PC-9 (cell line): ENCODE results near the gene MKRN2.

ENCODE experiments used
- CTCF ChIP-seq: fragments of 200-600 bp; sonication (generic); conservative IDR thresholded peaks from 2 replicates; pipeline ENCODE4 v1.6.1; 2017; ENCODE audit warnings: mixed run types, antibody characterized with exemption, mild to moderate bottlenecking, moderate library complexity
- EZH2 ChIP-seq: fragments of 200-600 bp; sonication (generic); IDR thresholded peaks from 2 replicates; pipeline ENCODE4 v1.8.0; 2017; ENCODE audit warnings: antibody characterized with exemption, low read depth

GRCh38 chr3:12508291-12508700 lies 48.6 kb upstream of the MKRN2 start:
- TF ChIP-seq CTCF (no peak), EZH2 (no peak)
